H1 (cell line): ENCODE measurements around the gene DKC1. TPM values are rescaled to one million over a fixed set of nuclear protein-coding genes. Genes with fewer than 3 reads are reported as not detected.

ENCODE experiments used
- CTCF ChIA-PET: fragments of 300-600 bp; sonication (Branson Sonifier 250); formaldehyde crosslinking; loops from one replicate; lab custom pipeline; 2021; ENCODE audit not compliant: partially characterized antibody; lab: Charles Lee
- POLR2A ChIA-PET: fragments of 300-600 bp; sonication (Branson Sonifier 250); formaldehyde crosslinking; loops from one replicate; lab custom pipeline; 2021; ENCODE audit warnings: inconsistent platforms; ENCODE audit not compliant: partially characterized antibody; lab: Charles Lee
- DNase-seq, 2 experiments: peaks; one replicate each; pipeline versions ENCODE4 v3.0.0 to v3.0.0-alpha.2; 2010 to 2022; ENCODE audit warnings: low spot score in 2 of 2, low read depth in 1 of 2, mixed read lengths in 1 of 2
- FAIRE-seq: peaks from 2 replicates; lab custom pipeline; 2011; peaks lifted over from hg19 to GRCh38; lab: Jason Lieb, UNC
- H2AFZ ChIP-seq: 2 replicates; pipeline ENCODE4 v1.8.1; 2012; ENCODE audit warnings: low read length, inconsistent platforms
- H2AK5ac ChIP-seq: 2 replicates; pipeline ENCODE4 v1.6.1; 2013; ENCODE audit warnings: low read depth, low read length
- H2BK120ac ChIP-seq: replicated peaks from 2 replicates; pipeline ENCODE3; 2013; ENCODE audit warnings: low read depth, low read length, inconsistent platforms
- H2BK12ac ChIP-seq: 2 replicates; pipeline ENCODE4 v1.6.1; 2013; ENCODE audit warnings: low read depth, low read length
- H2BK15ac ChIP-seq: 2 replicates; pipeline ENCODE4 v1.6.1; 2013; ENCODE audit warnings: low read length
- H2BK20ac ChIP-seq: 2 replicates; pipeline ENCODE4 v1.6.1; 2013; ENCODE audit warnings: low read length
- H2BK5ac ChIP-seq: 2 replicates; pipeline ENCODE4 v1.6.1; 2013; ENCODE audit warnings: low read depth, low read length
- H3K14ac ChIP-seq: 2 replicates; pipeline ENCODE4 v1.6.1; 2013; ENCODE audit warnings: inconsistent platforms; ENCODE audit not compliant: insufficient read length
- H3K18ac ChIP-seq: 2 replicates; pipeline ENCODE4 v1.6.1; 2013; ENCODE audit warnings: low read length; ENCODE audit errors: extremely low read depth
- H3K23ac ChIP-seq: 2 replicates; pipeline ENCODE4 v1.6.1; 2013; ENCODE audit warnings: inconsistent platforms; ENCODE audit not compliant: insufficient read length
- H3K23me2 ChIP-seq: 2 replicates; pipeline ENCODE4 v1.6.1; 2013; ENCODE audit warnings: low read depth, low read length
- H3K27ac ChIP-seq: 2 replicates; pipeline ENCODE4 v1.6.1; 2011; ENCODE audit warnings: low read depth, low read length, inconsistent platforms
- H3K27me3 ChIP-seq, 4 experiments: replicated peaks in 1 of 4; 1 replicate in 1 of 4; 2 replicates in 3 of 4; pipeline versions ENCODE4 v1.6.1 to v1.8.1; 2011 to 2013; ENCODE audit warnings: low read length in 3 of 4, mild to moderate bottlenecking in 3 of 4, inconsistent platforms in 2 of 4, mixed read lengths in 2 of 4, moderate library complexity in 1 of 4; ENCODE audit not compliant: control insufficient read depth in 3 of 4, insufficient read depth in 3 of 4; ENCODE audit errors: extremely low read depth in 1 of 4
- H3K36me3 ChIP-seq, 4 experiments: 2 replicates each; pipeline versions ENCODE4 v1.6.1 to v1.8.1; 2011 to 2013; ENCODE audit warnings: mild to moderate bottlenecking in 4 of 4, low read length in 3 of 4, moderate library complexity in 2 of 4, control low read depth in 1 of 4, inconsistent platforms in 1 of 4; ENCODE audit not compliant: insufficient read depth in 4 of 4, control insufficient read depth in 2 of 4
- H3K4ac ChIP-seq: replicated peaks from 2 replicates; pipeline ENCODE3; 2013; ENCODE audit warnings: low read length, low read depth, mixed read lengths, inconsistent platforms; ENCODE audit not compliant: insufficient read length
- H3K4me1 ChIP-seq, 4 experiments: replicated peaks in 1 of 4; 1 replicate in 1 of 4; 2 replicates in 3 of 4; pipeline versions ENCODE4 v1.6.1 to v1.8.1; 2011 to 2013; ENCODE audit warnings: low read length in 3 of 4, inconsistent platforms in 2 of 4, mixed read lengths in 1 of 4; ENCODE audit not compliant: insufficient read depth in 4 of 4, control insufficient read depth in 3 of 4
- H3K4me2 ChIP-seq, 2 experiments: 2 replicates each; pipeline versions ENCODE4 v1.6.1 to v1.8.1; 2011 to 2013; ENCODE audit warnings: low read depth in 2 of 2, low read length in 2 of 2, control low read depth in 1 of 2, inconsistent platforms in 1 of 2, mild to moderate bottlenecking in 1 of 2; ENCODE audit not compliant: insufficient read depth in 1 of 2
- H3K4me3 ChIP-seq, 4 experiments: fragments of 200-600, 300-600 bp in 1 of 4; sonication (generic), shearing (Covaris generic), sonication (Bioruptor Twin) in 1 of 4; 2 replicates each; pipeline versions ENCODE4 v1.5.1 to v1.8.1; 2011 to 2016; ENCODE audit warnings: low read length in 4 of 4, low read depth in 3 of 4, control low read depth in 2 of 4, inconsistent platforms in 2 of 4, mild to moderate bottlenecking in 2 of 4, mixed read lengths in 1 of 4, moderate library complexity in 1 of 4; ENCODE audit not compliant: insufficient read depth in 2 of 4; ENCODE audit errors: extremely low read depth in 1 of 4
- H3K56ac ChIP-seq: replicated peaks from 2 replicates; pipeline ENCODE3; 2013; ENCODE audit warnings: low read depth, mild to moderate bottlenecking, mixed read lengths, low read length, inconsistent platforms; ENCODE audit not compliant: insufficient read length
- H3K79me1 ChIP-seq: 2 replicates; pipeline ENCODE4 v1.6.1; 2013; ENCODE audit warnings: low read depth, low read length, control low read depth
- H3K79me2 ChIP-seq, 2 experiments: 2 replicates each; pipeline versions ENCODE4 v1.6.1 to v1.8.1; 2012 to 2013; ENCODE audit warnings: low read length in 2 of 2, mild to moderate bottlenecking in 2 of 2, inconsistent platforms in 1 of 2; ENCODE audit not compliant: insufficient read depth in 2 of 2, control insufficient read depth in 1 of 2
- H3K9ac ChIP-seq, 4 experiments: replicated peaks in 1 of 4; 1 replicate in 1 of 4; 2 replicates in 3 of 4; pipeline versions ENCODE4 v1.6.1 to v1.8.1; 2011 to 2013; ENCODE audit warnings: low read depth in 3 of 4, low read length in 3 of 4, control low read depth in 2 of 4, mild to moderate bottlenecking in 2 of 4, moderate library complexity in 2 of 4, inconsistent platforms in 1 of 4; ENCODE audit errors: extremely low read depth in 1 of 4
- H3K9me3 ChIP-seq, 2 experiments: 2 replicates each; pipeline versions ENCODE4 v1.6.1 to v1.8.1; 2012 to 2013; ENCODE audit warnings: mild to moderate bottlenecking in 2 of 2, moderate library complexity in 2 of 2, control low read depth in 1 of 2, inconsistent platforms in 1 of 2, low read depth in 1 of 2, low read length in 1 of 2, mixed read lengths in 1 of 2; ENCODE audit not compliant: insufficient read depth in 2 of 2
- H4K20me1 ChIP-seq, 2 experiments: replicated peaks in 1 of 2; 2 replicates each; pipeline versions ENCODE3 to v1.8.1; 2011 to 2013; ENCODE audit warnings: inconsistent platforms in 2 of 2, low read length in 2 of 2, mild to moderate bottlenecking in 1 of 2; ENCODE audit not compliant: insufficient read depth in 2 of 2, control insufficient read depth in 1 of 2
- H4K5ac ChIP-seq: 2 replicates; pipeline ENCODE4 v1.6.1; 2013; ENCODE audit warnings: low read length, low read depth, mixed read lengths, inconsistent platforms; ENCODE audit not compliant: insufficient read length
- H4K8ac ChIP-seq: 2 replicates; pipeline ENCODE4 v1.8.0; 2013; ENCODE audit warnings: mild to moderate bottlenecking, moderate library complexity, low read length, inconsistent platforms; ENCODE audit not compliant: insufficient read depth; ENCODE audit errors: extremely low read depth
- H4K91ac ChIP-seq: replicated peaks from 2 replicates; pipeline ENCODE3; 2013; ENCODE audit warnings: low read length, mixed read lengths, inconsistent platforms; ENCODE audit not compliant: insufficient read length
- ASH2L ChIP-seq: fragments of 200-600, 300-600 bp; sonication (generic); IDR thresholded peaks from one replicate; pipeline ENCODE4 v1.7.1; 2017; ENCODE audit warnings: low read length
- CBX5 ChIP-seq: fragments of 300-800, 300-1000 bp; sonication (generic); IDR thresholded peaks from 2 replicates; pipeline ENCODE4 v1.7.1; 2016; ENCODE audit warnings: antibody characterized with exemption, low read length, low read depth
- CHD1 ChIP-seq: IDR thresholded peaks from 2 replicates; pipeline ENCODE4 v1.6.1; 2012; ENCODE audit warnings: low read depth, low read length, improper control_type of control experiment
- CHD2 ChIP-seq: IDR thresholded peaks from 2 replicates; pipeline ENCODE4 v1.6.1; 2012; ENCODE audit warnings: low read length, improper control_type of control experiment
- EGR1 ChIP-seq: IDR thresholded peaks from 2 replicates; pipeline ENCODE4 v1.6.1; 2011; ENCODE audit warnings: low read depth, low read length, borderline replicate concordance
- EZH2 ChIP-seq: fragments of 200-600 bp; sonication (generic); IDR thresholded peaks from 2 replicates; pipeline ENCODE4 v1.7.1; 2012; ENCODE audit warnings: low read depth, mild to moderate bottlenecking, moderate library complexity, low read length, inconsistent platforms; ENCODE audit not compliant: severe bottlenecking
- FOSL1 ChIP-seq: IDR thresholded peaks from 2 replicates; pipeline ENCODE4 v1.6.1; 2011; ENCODE audit warnings: mild to moderate bottlenecking, low read depth, low read length, moderate library complexity; ENCODE audit not compliant: insufficient read depth
- HDAC6 ChIP-seq: IDR thresholded peaks from one replicate; pipeline ENCODE4 v1.7.1; 2012; ENCODE audit warnings: low read depth, mild to moderate bottlenecking, inconsistent platforms, low read length, moderate library complexity
- KDM5A ChIP-seq: fragments of 200-600 bp; IDR thresholded peaks from 2 replicates; pipeline ENCODE4 v1.7.1; 2012; ENCODE audit warnings: mild to moderate bottlenecking, low read length, inconsistent platforms, mixed read lengths
- NANOG ChIP-seq: IDR thresholded peaks from 2 replicates; pipeline ENCODE4 v1.6.1; 2011; ENCODE audit warnings: low read length, low read depth, mild to moderate bottlenecking, inconsistent platforms; ENCODE audit not compliant: insufficient read depth, poor library complexity, severe bottlenecking
- POLR2A ChIP-seq, 2 experiments: IDR thresholded peaks; 1 replicate in 1 of 2; 2 replicates in 1 of 2; pipeline ENCODE4 v1.6.1; 2011; ENCODE audit warnings: low read depth in 2 of 2, low read length in 2 of 2, mild to moderate bottlenecking in 2 of 2; ENCODE audit errors: control extremely low read depth in 1 of 2
- RBBP5 ChIP-seq: IDR thresholded peaks from 2 replicates; pipeline ENCODE4 v1.7.1; 2012; ENCODE audit warnings: low read depth, mild to moderate bottlenecking, inconsistent platforms, low read length, moderate library complexity, borderline replicate concordance
- RNF2 ChIP-seq: fragments of 200-900, 300-1000 bp; sonication (generic); IDR thresholded peaks from 2 replicates; pipeline ENCODE4 v1.7.1; 2016; ENCODE audit warnings: borderline replicate concordance, low read depth, mild to moderate bottlenecking, antibody characterized with exemption, low read length; ENCODE audit not compliant: poor library complexity, severe bottlenecking; ENCODE audit errors: missing control alignments
- TAF1 ChIP-seq: IDR thresholded peaks from 2 replicates; pipeline ENCODE4 v1.6.1; 2011; ENCODE audit warnings: mild to moderate bottlenecking, low read depth, low read length
- TBP ChIP-seq: IDR thresholded peaks from 2 replicates; pipeline ENCODE4 v1.6.1; 2011; ENCODE audit warnings: low read depth, low read length, improper control_type of control experiment
- WGBS, 2 experiments: shearing (Covaris generic) in 1 of 2; methylation state at CpG; one replicate each; pipeline versions ENCODE4 v1.1.6 to v1.1.7; 2013 to 2015; ENCODE audit warnings: low lambda C conversion rate in 2 of 2, mixed read lengths in 2 of 2, inconsistent platforms in 1 of 2, low coverage in 1 of 2, missing lambda C conversion rate in 1 of 2; ENCODE audit not compliant: insufficient replicate concordance in 2 of 2, insufficient coverage in 1 of 2, insufficient read length in 1 of 2; ENCODE audit errors: extremely low coverage in 1 of 2, missing lambda C conversion rate in 1 of 2; 5-methylcytosine and 5-hydroxymethylcytosine counted together
- polyA plus RNA-seq, 7 experiments: library from polyadenylated mRNA; depleted of rRNA in 3 of 7; stranded (reverse) in 5 of 7; unstranded in 2 of 7; fragments of >200 nt in 5 of 7; fragments of 200-250 nt in 2 of 7; gene quantifications; 1 replicate in 5 of 7; 2 replicates in 1 of 7; 4 replicates in 1 of 7; pipeline versions ENCODE4 v1.2.1 to v1.2.3, GENCODE V29; 2011 to 2013; ENCODE audit warnings: missing spikeins in 2 of 7, mixed read lengths in 2 of 7
- total RNA-seq: library from RNA; stranded (reverse); fragmentation: NEBNext Ultra II Directional; extraction: Animal tissue kit (Norgen Biotek cat#: 25700); gene quantifications from 2 replicates; pipeline ENCODE4 v1.2.1, GENCODE V29; 2021

The DKC1 gene
- total and polyA plus RNA-seq, 2 of the 8 experiments (the other 6 are each of a cell fraction or from before 2014, with no cell fraction given) = 65.6 to 143 TPM

DNA sequence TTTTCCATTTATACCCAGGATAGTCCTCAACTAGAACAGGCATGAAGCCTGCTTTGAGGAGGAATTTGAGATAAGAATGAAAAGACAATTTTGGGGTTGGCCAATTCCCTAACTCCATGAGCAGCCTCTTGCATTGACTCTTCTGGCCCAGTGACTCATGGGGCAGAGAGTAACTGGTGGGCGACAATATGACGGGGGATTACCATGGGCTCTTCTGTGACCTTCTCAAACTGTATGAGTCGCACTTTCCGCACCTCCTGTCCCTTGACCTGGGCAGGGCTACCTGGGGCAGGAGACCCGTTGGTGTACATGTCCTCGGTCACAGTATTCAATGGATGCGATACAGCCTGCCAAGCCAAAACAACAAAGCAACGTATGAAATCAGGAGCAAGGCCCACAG is 29.3 kb downstream of the DKC1 start:
- no peak overlapping the region for H3K23ac ChIP-seq
- H4K8ac ChIP-seq = no peak overlapping the region
- H2AK5ac ChIP-seq = no peak overlapping the region
- no peak overlapping the region for H3K4me3 ChIP-seq
- no peak overlapping the region for H3K14ac ChIP-seq
- DNase-seq (no peak), FAIRE-seq (no peak)
- H4K5ac ChIP-seq = no peak overlapping the region
- CTCF ChIA-PET = no interaction called here
- H2BK20ac ChIP-seq = no peak overlapping the region
- H2BK5ac ChIP-seq = no peak overlapping the region
- H3K9me3 ChIP-seq = no peaks in the 10 kb centered on the region
- peaks cover 0 to 2% (median 0%) of the 10 kb centered on the region in 4 experiments; a peak in 1 of 7 replicates for H3K4me1 ChIP-seq
- H3K4ac ChIP-seq = no peak overlapping the region
- no peak overlapping the region for H3K27ac ChIP-seq
- H3K79me1 ChIP-seq = no peaks in the 10 kb centered on the region
- no peak overlapping the region for H2AFZ ChIP-seq
- no peaks in the 10 kb centered on the region for H3K27me3 ChIP-seq
- H4K20me1 ChIP-seq = no peaks in the 10 kb centered on the region
- H3K56ac ChIP-seq = no peak overlapping the region
- H3K9ac ChIP-seq = no peak overlapping the region
- no peak for TF ChIP-seq POLR2A (IDR thresholded peaks at IDR 0.05; ENCODE audit: control extremely low read depth in 1 of 2, low read depth in 2 of 2, low read length in 2 of 2)
- no peak for TF ChIP-seq KDM5A
- no peak for TF ChIP-seq TBP
- no peak for TF ChIP-seq ASH2L
- no peak for TF ChIP-seq EGR1
- TF ChIP-seq RBBP5 = no peak
- TF ChIP-seq NANOG = no peak
- no peak for TF ChIP-seq FOSL1
- TF ChIP-seq RNF2 = no peak
- TF ChIP-seq HDAC6 = no peak
- TF ChIP-seq CBX5 = no peak
- no peak for TF ChIP-seq CHD2
- no peak for TF ChIP-seq TAF1
- TF ChIP-seq EZH2 = no peak
- TF ChIP-seq CHD1 = no peak
- no peaks in the 10 kb centered on the region for H3K79me2 ChIP-seq
- no peak overlapping the region for H3K4me2 ChIP-seq
- no peak overlapping the region for H2BK12ac ChIP-seq
- no peak overlapping the region for H4K91ac ChIP-seq
- H3K18ac ChIP-seq = no peak overlapping the region
- H3K36me3 ChIP-seq = no peaks in the 10 kb centered on the region
- H3K23me2 ChIP-seq = no peaks in the 10 kb centered on the region
- 97% methylated on average over 8 of the region's 8 CpGs; no CpG with 5 or more reads in 1 of the 2 experiments for WGBS, 2 experiments
- no peak overlapping the region for H2BK120ac ChIP-seq
- no peak overlapping the region for H2BK15ac ChIP-seq
- POLR2A ChIA-PET = interaction anchor here (1.2 kb wide), 1 partner anchor 13 kb away, joined by 3 read pairs; no protein-coding TSS in a partner anchor
